C4-2B (cell line): ENCODE data around the gene YIPF6.

Experiments
- ZFX ChIP-seq: fragments of 450-650 bp; IDR thresholded peaks from 2 replicates; pipeline ENCODE4 v1.6.1; 2017
- TF ChIP-seq, protein P1 (sequence below): fragments of 450-650 bp; conservative IDR thresholded peaks from 2 replicates; pipeline ENCODE4 v1.5.1; 2017; ENCODE audit warnings: mild to moderate bottlenecking

DNA sequence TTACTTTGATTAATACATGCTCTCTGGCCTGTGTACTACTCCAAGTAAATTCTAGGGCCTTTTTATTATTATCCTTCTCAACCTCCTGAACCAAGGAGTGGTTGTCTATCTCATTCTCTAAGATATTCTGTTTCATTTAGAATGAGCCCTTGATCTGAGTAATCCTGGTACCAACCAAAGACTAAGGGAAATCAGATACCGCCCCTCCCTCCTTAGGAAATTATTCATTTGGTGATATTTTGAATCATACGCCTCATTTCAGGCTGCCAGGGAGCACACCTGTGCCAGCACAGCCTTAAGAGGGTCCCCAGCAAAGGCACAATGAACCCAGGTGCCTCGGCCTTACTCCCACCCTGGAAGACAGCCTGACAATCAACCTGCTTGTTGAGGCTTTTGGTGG, 75.4 kb downstream of the YIPF6 start:
- TF ChIP-seq, protein P1, sequence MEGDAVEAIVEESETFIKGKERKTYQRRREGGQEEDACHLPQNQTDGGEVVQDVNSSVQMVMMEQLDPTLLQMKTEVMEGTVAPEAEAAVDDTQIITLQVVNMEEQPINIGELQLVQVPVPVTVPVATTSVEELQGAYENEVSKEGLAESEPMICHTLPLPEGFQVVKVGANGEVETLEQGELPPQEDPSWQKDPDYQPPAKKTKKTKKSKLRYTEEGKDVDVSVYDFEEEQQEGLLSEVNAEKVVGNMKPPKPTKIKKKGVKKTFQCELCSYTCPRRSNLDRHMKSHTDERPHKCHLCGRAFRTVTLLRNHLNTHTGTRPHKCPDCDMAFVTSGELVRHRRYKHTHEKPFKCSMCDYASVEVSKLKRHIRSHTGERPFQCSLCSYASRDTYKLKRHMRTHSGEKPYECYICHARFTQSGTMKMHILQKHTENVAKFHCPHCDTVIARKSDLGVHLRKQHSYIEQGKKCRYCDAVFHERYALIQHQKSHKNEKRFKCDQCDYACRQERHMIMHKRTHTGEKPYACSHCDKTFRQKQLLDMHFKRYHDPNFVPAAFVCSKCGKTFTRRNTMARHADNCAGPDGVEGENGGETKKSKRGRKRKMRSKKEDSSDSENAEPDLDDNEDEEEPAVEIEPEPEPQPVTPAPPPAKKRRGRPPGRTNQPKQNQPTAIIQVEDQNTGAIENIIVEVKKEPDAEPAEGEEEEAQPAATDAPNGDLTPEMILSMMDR: no peak
- no peak for TF ChIP-seq ZFX
